Upper lobe of left lung (tissue), 4 donors: Measurements from ENCODE around the gene SLC25A26.

Experiments
- CTCF ChIP-seq, 6 experiments: fragments of 450-650 bp in 4 of 6; fragments of 200-600 bp in 2 of 6; sonication (generic) in 2 of 6; IDR thresholded peaks; one replicate each; pipeline ENCODE4 v1.5.1; 2016 to 2019; ENCODE audit warnings: antibody characterized with exemption in 6 of 6
- POLR2A ChIP-seq, 4 donors: fragments of 450-650 bp; IDR thresholded peaks; one replicate each; pipeline ENCODE4 v1.5.1; 2016 to 2017; ENCODE audit warnings: antibody characterized with exemption in 4 of 4, mild to moderate bottlenecking in 2 of 4
- POLR2AphosphoS5 ChIP-seq, 2 donors: sonication (generic); formaldehyde crosslinking; IDR thresholded peaks; one replicate each; pipeline ENCODE4 v1.5.1; 2017; ENCODE audit warnings: antibody characterized with exemption in 2 of 2

- TF ChIP-seq CTCF (IDR thresholded peaks at IDR 0.05): no peak
- no peak for TF ChIP-seq POLR2A (IDR thresholded peaks at IDR 0.05)
- no peak for TF ChIP-seq POLR2AphosphoS5 (IDR thresholded peaks at IDR 0.05)
These were observed 135.2 kb downstream of the SLC25A26 start for GRCh38 chr3:66355997-66356396.
